Activated naive CD4-positive, alpha-beta T cell treated with anti-CD3 and anti-CD28 coated beads, Interleukin-2, amount 10 ng/mL, durations not matched to agents 7 days and 5 days (primary cell): ENCODE results near the gene FUZ.

Source experiments
- CTCF ChIA-PET: fragments of 350-600 bp; sonication (Branson Sonifier 250); formaldehyde crosslinking; loops from one replicate; lab custom pipeline; 2021; ENCODE audit warnings: antibody characterized with exemption; lab: Charles Lee
- DNase-seq: peaks from one replicate; pipeline ENCODE4 v3.0.0-alpha.2; 2020
- H3K27ac Mint-ChIP-seq: one replicate; pipeline ENCODE4 v1.8.0; 2021; ENCODE audit warnings: mild to moderate bottlenecking, moderate library complexity, mixed read lengths
- H3K27me3 Mint-ChIP-seq: one replicate; pipeline ENCODE4 v1.8.0; 2021; ENCODE audit warnings: mild to moderate bottlenecking, mixed read lengths
- H3K36me3 Mint-ChIP-seq: one replicate; pipeline ENCODE4 v1.8.0; 2021; ENCODE audit warnings: mixed read lengths
- H3K4me1 Mint-ChIP-seq: one replicate; pipeline ENCODE4 v1.8.0; 2021; ENCODE audit warnings: mixed read lengths
- H3K4me3 Mint-ChIP-seq: one replicate; pipeline ENCODE4 v1.8.0; 2021; ENCODE audit warnings: mild to moderate bottlenecking, moderate library complexity, mixed read lengths
- H3K9me3 Mint-ChIP-seq: one replicate; pipeline ENCODE4 v1.8.0; 2021; ENCODE audit warnings: mixed read lengths

The FUZ gene

DNA sequence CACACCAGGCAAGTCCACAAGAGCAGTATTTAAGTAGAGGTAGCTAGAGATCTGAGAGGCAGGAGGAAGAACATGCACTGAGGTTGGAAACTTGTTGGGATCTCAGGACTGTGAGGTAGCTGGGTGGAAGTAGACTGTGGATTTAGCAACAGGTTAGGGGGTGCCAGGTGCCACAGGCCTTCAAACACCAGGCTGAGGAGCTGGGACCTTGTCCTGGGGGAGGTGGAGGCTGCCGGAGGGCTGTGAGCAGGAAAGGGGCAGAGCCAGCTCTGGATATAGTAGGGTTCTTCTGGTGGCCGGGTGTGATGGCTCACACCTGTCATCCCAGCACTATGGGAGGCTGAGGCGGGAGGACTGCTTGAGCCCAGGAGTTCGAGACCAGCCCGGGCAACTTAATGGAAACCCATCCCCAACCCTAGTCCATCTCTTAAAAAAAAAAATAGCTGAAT, 3.1 kb downstream of the FUZ start:
- CTCF ChIA-PET: interaction anchor here (0.8 to 1.2 kb wide), 2 partner anchors 82 to 92 kb away, joined by 3 read pairs; no protein-coding TSS in a partner anchor
- no peak for DNase-seq
- no peaks in the 10 kb centered on the region for H3K9me3 Mint-ChIP-seq
- peaks cover 48% of the 10 kb centered on the region for H3K4me1 Mint-ChIP-seq
- H3K27me3 Mint-ChIP-seq: no peaks in the 10 kb centered on the region
- peaks cover 11% of the 10 kb centered on the region for H3K36me3 Mint-ChIP-seq
- peak overlapping the region; percentile 80 for H3K4me3 Mint-ChIP-seq
- peak overlapping the region; percentile 73 for H3K27ac Mint-ChIP-seq

DNA sequence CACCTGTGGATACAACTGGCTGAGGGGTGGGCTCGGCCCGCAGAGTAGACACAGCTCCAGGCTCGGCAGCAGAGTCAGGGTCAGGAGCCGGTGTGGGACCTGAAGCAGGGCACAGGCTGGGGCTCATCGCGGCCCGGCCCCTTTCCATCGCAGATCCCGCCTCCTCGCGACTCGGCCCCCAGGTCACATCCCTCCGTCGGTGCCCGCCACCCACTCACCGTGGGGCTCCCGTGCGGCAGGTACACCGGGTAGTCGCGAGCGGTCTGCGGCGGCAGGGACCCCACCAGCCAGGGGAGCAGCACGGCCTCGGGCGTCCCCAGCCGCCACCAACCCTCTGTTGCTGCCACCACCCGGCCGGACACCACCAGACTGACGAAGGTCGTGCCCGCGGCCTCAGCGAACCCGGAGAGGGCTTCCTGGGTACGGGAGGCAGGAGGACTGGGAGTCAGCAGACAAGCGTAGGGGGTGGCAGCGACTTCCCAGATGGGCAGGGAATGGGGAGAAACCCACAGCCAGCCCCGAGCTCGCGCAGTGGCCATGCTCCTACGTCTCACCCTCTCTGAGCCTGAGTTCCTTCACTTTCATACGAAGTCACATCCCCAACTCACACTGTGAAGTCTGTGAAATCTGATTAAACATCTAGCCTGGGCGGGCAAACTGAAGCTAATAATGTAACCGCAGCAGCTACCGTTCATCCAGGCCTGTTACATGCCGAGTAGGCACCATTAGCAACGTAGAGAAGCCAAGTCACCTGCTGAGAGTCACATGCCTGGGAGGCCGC, 3.7 kb downstream of the FUZ start:
- Mint-ChIP-seq H3K4me3 (peak overlapping the region; percentile 80), H3K27me3 (no peaks in the 10 kb centered on the region), H3K36me3 (peaks cover 11% of the 10 kb centered on the region), H3K27ac (peak overlapping the region; percentile 78), H3K4me1 (peaks cover 44% of the 10 kb centered on the region), H3K9me3 (no peaks in the 10 kb centered on the region)
- CTCF ChIA-PET: interaction anchor here (0.8 to 1.2 kb wide), 2 partner anchors 82 to 91 kb away, joined by 3 read pairs; no protein-coding TSS in a partner anchor
- DNase-seq: peak; percentile 64

DNA sequence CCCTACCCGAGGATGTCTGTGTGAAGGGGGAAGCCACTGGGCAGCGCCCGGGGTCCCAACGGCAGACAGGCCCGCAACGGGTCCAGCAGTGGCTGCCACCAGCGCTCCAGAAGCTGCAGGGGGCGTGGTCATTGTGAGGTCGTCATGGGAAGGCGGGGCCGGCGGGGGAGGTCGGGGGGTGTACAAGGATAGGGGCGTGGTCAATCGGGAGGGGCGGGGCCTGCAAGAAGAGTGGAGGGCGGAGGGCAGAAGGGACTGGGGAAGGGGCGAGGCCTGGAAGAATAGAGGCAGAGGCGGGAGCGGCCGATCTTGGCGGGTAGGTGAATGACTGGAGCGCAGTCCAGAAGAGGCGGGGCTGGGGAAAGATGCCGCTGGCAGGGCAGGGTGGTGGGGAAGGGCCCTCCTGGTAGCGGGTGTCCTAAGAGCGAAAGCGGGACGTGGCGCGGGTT, 4.4 kb downstream of the FUZ start:
- H3K36me3 Mint-ChIP-seq: peaks cover 16% of the 10 kb centered on the region

DNA sequence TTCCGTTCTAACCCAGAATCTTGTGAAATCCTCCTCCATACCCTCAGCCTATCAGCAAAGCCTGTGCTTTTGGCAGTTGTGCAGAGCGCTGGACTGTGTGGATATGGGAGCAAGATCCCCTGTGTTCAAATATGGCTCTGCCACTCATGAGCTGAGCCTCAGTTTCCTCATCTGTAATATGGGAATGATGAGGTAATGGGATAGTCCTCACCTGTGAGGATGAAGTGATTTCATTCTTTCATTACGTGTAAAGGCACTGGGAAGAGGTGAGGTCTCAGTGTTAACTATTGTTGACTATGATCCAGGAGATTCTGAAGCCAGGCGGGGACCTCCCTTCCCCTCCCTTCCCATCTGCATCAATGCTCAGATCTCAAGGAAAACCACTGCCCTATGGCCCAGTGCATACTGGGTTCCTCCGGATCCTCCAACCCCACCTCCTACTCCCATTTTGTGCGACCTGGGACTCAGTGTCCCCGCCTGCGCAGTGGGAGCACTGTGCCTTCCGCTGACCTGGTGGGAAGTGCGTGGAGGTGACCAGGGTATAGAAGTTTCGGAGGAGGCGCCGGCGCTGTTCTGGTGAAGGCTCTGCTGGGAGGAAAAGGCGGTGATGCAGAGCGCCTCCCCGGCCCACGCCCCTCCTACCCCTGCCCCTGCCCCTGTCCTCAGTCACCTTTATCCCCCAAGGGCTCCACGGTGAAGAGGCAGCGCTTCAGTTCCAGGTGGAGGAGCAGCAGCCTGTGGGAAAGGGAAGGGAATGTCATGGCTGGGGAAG, 5.0 kb downstream of the FUZ start:
- Mint-ChIP-seq H3K4me1 (peaks cover 39% of the 10 kb centered on the region), H3K27ac (peak overlapping the region; percentile 58), H3K9me3 (no peaks in the 10 kb centered on the region), H3K36me3 (peaks cover 22% of the 10 kb centered on the region), H3K27me3 (no peaks in the 10 kb centered on the region), H3K4me3 (peak overlapping the region; percentile 18)
- no peak for DNase-seq
- CTCF ChIA-PET: no interaction called here

More for the DNA sequence above, 4.4 kb downstream of the FUZ start:
- H3K4me3 Mint-ChIP-seq: peak overlapping the region; percentile 80
- H3K9me3 Mint-ChIP-seq: no peaks in the 10 kb centered on the region
- peak; percentile 93 for DNase-seq
- CTCF ChIA-PET: no interaction called here
- peaks cover 44% of the 10 kb centered on the region for H3K4me1 Mint-ChIP-seq
- no peaks in the 10 kb centered on the region for H3K27me3 Mint-ChIP-seq
- H3K27ac Mint-ChIP-seq: peak overlapping the region; percentile 78

DNA sequence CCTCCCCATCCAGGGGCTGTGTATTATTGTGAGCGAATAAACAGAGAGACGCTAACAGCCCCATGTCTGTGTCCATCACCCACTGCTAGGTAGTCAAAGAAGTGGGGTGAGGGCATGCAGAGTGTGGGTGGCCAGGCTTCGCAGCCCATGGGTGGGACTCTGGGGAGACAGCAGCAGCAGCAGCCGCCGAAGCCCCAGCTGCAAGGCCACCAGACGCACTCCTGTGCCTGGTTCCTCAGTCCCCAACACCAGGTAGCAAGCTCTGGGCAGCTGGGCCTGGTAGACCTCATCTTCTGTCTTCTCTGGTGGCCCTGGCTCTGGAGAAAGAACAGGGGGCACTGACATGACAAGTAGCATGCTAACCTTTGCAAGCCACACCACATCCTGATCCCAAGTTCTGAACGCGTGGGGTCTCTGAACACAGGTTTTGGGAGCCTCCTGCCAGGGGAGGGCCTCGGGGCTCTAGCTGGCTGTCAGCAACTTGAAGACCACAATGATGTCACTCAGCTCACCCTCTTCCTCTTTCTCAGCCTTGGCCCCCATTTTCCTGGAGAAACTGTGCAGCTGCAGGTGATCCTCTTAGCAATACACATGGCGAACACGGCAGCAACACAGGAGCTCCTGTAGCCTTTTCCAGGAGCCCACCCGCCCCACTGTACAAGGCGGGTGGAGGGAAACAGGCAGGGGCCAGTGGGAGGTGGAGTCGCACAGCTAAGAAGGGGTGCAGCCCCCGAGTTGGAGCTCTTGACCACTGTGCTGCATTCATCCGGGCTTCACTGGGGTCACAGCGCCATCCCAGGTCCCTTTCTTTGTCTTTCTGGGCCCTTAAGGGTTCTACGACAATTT, 5.8 kb downstream of the FUZ start:
- peak overlapping the region; percentile 80 for H3K27ac Mint-ChIP-seq
- H3K4me3 Mint-ChIP-seq: no peak overlapping the region
- H3K4me1 Mint-ChIP-seq: peaks cover 31% of the 10 kb centered on the region
- no peaks in the 10 kb centered on the region for H3K27me3 Mint-ChIP-seq
- H3K36me3 Mint-ChIP-seq: peaks cover 26% of the 10 kb centered on the region
- no peaks in the 10 kb centered on the region for H3K9me3 Mint-ChIP-seq
- CTCF ChIA-PET: no interaction called here
- DNase-seq: no peak

DNA sequence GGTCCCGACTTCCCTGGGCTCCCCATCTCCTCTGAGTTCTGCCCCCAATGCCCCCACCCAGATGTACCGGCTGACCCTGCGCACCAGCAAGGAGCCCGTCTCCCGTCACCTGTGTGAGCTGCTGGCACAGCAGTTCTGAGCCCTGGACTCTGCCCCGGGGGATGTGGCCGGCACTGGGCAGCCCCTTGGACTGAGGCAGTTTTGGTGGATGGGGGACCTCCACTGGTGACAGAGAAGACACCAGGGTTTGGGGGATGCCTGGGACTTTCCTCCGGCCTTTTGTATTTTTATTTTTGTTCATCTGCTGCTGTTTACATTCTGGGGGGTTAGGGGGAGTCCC, 6.5 kb downstream of the FUZ start:
- H3K27me3 Mint-ChIP-seq: no peaks in the 10 kb centered on the region
- peaks cover 27% of the 10 kb centered on the region for H3K4me1 Mint-ChIP-seq
- no peak for DNase-seq
- H3K27ac Mint-ChIP-seq: no peak overlapping the region
- no peak overlapping the region for H3K4me3 Mint-ChIP-seq
- H3K9me3 Mint-ChIP-seq: no peaks in the 10 kb centered on the region
- peaks cover 28% of the 10 kb centered on the region for H3K36me3 Mint-ChIP-seq
- CTCF ChIA-PET: no interaction called here

DNA sequence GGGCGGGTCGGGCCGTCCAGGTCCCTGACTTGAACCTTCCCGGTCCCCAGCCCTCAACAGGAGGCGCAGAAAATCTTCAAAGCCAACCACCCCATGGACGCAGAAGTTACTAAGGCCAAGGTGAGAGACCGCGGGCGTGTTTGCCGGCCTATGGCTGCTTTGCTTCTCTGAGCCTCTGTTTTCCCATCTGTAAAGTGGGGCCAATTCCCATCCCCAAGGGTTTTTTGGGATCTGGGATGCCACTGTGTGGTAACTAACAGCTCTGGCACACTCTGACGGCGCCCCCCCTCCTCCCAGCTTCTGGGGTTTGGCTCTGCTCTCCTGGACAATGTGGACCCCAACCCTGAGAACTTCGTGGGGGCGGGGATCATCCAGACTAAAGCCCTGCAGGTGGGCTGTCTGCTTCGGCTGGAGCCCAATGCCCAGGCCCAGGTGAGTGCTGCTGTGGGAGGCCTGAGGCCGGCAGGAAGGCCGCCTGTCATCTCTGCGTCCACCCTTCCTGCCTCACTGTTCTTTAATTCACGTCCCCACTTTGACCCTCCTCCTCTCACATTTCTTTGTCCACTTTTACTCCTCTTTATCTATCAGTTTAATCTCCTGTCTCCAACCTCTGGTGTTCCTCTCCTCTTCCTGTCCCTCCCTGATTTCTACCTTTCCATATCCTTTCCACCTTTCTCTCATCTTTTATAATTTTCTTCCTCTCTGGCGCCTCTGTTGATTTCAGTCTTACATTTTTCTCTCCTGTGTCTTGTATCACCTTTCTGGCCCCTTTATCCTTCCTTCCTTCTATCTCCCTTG, 7.1 kb downstream of the FUZ start:
- H3K36me3 Mint-ChIP-seq: peaks cover 28% of the 10 kb centered on the region
- no peaks in the 10 kb centered on the region for H3K9me3 Mint-ChIP-seq
- H3K4me3 Mint-ChIP-seq: no peak overlapping the region
- no peak overlapping the region for H3K27ac Mint-ChIP-seq
- DNase-seq: no peak
- CTCF ChIA-PET: no interaction called here
- H3K27me3 Mint-ChIP-seq: no peaks in the 10 kb centered on the region
- peaks cover 27% of the 10 kb centered on the region for H3K4me1 Mint-ChIP-seq

DNA sequence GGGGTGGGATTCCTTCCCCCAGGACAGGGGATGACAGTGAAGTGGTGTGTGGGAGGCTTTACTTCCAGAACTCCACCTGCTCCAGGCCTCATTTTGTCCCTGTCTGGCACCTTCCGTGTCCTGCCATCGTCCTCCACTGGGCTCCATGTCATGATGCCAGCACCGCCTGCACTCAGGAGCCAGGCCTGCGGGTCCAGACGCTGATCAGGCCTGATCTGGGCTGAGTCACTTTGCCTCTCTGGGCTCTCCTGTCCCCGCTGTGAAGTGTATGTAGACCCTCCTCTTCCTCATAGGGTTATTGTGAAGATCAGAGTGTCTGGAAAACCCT, 9.6 kb downstream of the FUZ start:
- peaks cover 13% of the 10 kb centered on the region for H3K4me1 Mint-ChIP-seq
- no peaks in the 10 kb centered on the region for H3K27me3 Mint-ChIP-seq
- CTCF ChIA-PET: interaction anchor here (0.9 kb wide), 1 partner anchor 10 kb away, joined by 3 read pairs; no protein-coding TSS in a partner anchor
- H3K9me3 Mint-ChIP-seq: no peaks in the 10 kb centered on the region
- no peak overlapping the region for H3K27ac Mint-ChIP-seq
- DNase-seq: no peak
- H3K36me3 Mint-ChIP-seq: peaks cover 33% of the 10 kb centered on the region
- H3K4me3 Mint-ChIP-seq: no peak overlapping the region

DNA sequence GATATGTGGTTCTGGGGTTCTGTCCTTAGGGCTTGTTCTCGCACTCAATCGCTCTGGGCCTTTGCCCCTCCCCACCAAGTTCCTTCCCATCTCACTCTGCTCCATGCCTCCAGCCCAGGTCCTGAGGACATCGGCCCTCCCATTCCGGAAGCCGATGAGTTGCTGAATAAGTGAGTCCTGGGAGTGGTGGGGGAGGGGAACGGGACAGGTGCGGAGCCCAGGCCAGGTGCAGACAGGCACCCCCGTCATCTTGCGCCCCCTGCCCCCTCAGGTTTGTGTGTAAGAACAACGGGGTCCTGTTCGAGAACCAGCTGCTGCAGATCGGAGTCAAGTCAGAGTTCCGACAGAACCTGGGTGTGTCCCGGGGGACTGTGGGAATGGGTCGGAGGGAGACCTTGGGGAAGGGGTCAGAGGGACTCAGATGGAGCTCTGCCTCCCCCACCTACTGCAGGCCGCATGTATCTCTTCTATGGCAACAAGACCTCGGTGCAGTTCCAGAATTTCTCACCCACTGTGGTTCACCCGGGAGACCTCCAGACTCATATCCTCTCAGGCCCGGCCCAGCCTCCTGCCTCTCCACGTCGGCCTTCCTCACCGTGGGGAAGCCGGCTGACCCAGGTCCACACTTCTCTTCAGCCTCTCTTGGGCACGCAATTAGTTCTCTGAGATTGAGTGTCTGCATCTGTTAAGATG, 10.1 kb downstream of the FUZ start:
- Mint-ChIP-seq H3K36me3 (peaks cover 35% of the 10 kb centered on the region), H3K9me3 (no peaks in the 10 kb centered on the region), H3K27me3 (no peaks in the 10 kb centered on the region), H3K27ac (no peak overlapping the region), H3K4me3 (no peak overlapping the region), H3K4me1 (peaks cover 8% of the 10 kb centered on the region)
- CTCF ChIA-PET: interaction anchor here (0.9 kb wide), 1 partner anchor 9 kb away, joined by 3 read pairs; no protein-coding TSS in a partner anchor
- DNase-seq: no peak

DNA sequence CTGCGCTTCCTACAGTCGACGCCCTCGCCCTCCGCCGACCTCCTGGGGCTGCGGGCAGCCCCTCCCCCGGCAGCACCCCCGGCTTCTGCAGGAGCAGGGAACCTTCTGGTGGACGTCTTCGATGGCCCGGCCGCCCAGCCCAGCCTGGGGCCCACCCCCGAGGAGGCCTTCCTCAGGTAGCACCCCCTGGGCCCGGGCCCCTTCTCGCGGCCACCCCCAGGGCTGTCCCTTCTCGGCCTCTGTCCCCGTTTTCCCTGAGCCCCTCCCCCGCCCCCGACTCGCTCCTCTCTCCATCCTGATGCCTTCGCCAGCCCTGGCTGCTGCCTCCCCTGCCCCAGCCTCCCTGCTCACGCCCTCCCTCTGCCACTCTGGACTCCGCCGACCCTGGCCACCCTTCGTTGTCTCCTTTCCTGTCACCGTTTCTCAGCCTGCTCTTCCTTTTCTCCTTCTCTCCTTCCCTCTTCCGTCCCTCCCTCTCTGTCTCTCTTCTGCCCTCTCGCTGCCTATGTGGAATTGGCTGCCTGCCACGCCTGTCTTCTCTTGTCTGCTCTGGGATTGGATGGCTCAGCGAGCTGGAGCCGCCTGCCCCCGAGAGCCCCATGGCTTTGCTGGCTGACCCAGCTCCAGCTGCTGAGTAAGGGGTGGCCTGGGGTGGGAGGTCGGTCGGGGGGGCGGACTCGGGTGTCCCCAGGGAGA, 11.0 kb downstream of the FUZ start:
- Mint-ChIP-seq H3K27ac (no peak overlapping the region), H3K4me1 (no peaks in the 10 kb centered on the region), H3K9me3 (no peaks in the 10 kb centered on the region), H3K36me3 (peaks cover 38% of the 10 kb centered on the region), H3K4me3 (no peak overlapping the region), H3K27me3 (no peaks in the 10 kb centered on the region)
- CTCF ChIA-PET: no interaction called here
- DNase-seq: no peak

DNA sequence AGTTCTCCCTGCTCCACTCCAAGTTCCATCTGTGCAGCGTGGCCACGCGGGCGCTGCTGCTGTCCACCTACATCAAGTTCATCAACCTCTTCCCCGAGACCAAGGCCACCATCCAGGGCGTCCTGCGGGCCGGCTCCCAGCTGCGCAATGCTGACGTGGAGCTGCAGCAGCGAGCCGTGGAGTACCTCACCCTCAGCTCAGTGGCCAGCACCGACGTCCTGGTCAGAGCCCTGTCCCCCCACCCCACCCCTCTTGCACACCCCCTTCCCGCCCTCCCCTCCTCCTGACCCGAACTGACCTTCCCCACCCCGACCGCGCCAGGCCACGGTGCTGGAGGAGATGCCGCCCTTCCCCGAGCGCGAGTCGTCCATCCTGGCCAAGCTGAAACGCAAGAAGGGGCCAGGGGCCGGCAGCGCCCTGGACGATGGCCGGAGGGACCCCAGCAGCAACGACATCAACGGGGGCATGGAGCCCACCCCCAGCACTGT, 11.6 kb downstream of the FUZ start:
- Mint-ChIP-seq H3K27ac (no peak overlapping the region), H3K4me3 (no peak overlapping the region), H3K4me1 (no peaks in the 10 kb centered on the region), H3K9me3 (no peaks in the 10 kb centered on the region), H3K27me3 (no peaks in the 10 kb centered on the region), H3K36me3 (peaks cover 42% of the 10 kb centered on the region)
- DNase-seq: no peak
- CTCF ChIA-PET: no interaction called here

DNA sequence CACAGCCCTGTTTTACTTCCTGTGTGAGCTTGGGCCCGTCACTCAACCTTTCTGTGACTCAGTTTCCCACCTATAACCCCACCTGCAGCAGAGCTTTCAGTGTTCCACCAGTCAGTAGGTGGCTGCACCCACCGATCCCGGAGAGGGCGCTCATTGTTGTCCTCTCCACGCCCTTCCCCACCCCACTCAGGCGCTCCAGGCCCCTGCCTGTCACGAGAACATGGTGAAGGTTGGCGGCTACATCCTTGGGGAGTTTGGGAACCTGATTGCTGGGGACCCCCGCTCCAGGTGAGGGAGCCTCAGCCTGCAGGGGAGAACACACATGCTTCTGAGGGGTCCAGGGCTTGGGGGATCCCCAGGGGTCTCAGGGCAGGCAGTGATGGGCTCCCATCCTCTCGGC, 12.3 kb downstream of the FUZ start:
- H3K36me3 Mint-ChIP-seq: peaks cover 39% of the 10 kb centered on the region
- H3K27me3 Mint-ChIP-seq: no peaks in the 10 kb centered on the region
- CTCF ChIA-PET: no interaction called here
- no peak for DNase-seq
- no peak overlapping the region for H3K4me3 Mint-ChIP-seq
- no peak overlapping the region for H3K27ac Mint-ChIP-seq
- no peaks in the 10 kb centered on the region for H3K9me3 Mint-ChIP-seq
- H3K4me1 Mint-ChIP-seq: no peaks in the 10 kb centered on the region
